Activated CD8-positive, alpha-beta memory T cell treated with anti-CD3 and anti-CD28 coated beads, Interleukin-2, amount 50 U/mL, for 1 hour (primary cell): ENCODE results near the gene RUFY2.

Experiments
- DNase-seq: peaks from one replicate; pipeline ENCODE4 v3.0.0-alpha.2; 2020; ENCODE audit errors: extremely low read depth

The RUFY2 gene

GRCh38 chr10:68364101-68364886, 42.8 kb downstream of the RUFY2 start:
- DNase-seq = no peak

GRCh38 chr10:68362590-68362989, 44.5 kb downstream of the RUFY2 start:
- no peak for DNase-seq

DNA sequence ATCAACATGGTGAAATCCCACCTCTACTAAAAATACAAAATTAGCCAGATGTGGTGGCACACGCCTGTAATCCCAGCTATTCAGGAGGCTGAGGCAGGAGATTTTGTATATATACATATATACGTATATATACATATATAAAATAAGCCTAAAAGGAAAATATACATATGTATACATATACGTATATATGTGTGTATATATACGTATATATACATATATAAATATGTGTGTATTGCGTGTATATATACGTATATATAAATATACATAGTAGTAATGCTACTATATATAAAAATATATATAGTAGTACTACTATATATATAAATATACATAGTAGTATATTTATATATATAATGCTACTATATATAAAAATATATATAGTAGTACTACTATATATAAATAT, 47.9 kb downstream of the RUFY2 start:
- DNase-seq = no peak

DNA sequence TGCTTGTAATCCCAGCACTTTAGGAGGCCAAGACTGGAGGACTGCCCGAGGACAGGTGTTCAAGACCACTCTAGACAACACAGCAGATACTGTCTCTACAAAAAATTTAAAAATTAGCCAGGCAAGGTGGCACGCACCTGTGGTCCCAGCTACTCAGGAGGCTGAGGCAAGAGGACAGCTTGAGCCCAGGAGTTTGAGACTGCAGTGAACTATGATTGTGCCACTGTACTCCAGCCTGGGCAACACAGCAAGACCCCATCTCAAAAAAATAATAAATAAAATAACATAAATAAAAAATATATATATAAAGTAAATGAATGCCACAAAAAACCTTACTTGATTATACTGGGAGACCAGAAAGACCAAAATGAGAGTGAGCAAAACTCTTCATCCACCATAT, 53.5 kb downstream of the RUFY2 start:
- no peak for DNase-seq

GRCh38 chr10:68348265-68348741, 58.8 kb downstream of the RUFY2 start:
- DNase-seq = no peak

DNA sequence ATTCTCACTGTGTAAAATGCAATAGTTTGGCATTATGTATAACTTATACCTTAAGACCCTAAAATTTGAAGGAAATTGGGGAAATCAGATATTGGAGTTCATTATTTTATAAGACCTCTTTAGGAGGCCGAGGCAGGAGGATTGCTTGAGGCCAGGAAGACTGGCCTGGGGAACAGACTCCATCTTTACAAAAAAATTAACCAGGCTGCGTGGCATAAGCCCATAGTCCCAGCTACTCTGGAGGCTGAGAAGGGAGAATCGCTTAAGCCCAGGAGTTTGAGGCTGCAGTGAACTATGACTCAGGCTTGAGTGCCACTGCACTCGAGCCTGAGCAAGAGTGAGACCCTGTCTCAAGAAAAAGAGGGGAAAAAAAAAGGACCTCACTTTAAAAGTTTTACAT, 60.3 kb downstream of the RUFY2 start:
- no peak for DNase-seq

DNA sequence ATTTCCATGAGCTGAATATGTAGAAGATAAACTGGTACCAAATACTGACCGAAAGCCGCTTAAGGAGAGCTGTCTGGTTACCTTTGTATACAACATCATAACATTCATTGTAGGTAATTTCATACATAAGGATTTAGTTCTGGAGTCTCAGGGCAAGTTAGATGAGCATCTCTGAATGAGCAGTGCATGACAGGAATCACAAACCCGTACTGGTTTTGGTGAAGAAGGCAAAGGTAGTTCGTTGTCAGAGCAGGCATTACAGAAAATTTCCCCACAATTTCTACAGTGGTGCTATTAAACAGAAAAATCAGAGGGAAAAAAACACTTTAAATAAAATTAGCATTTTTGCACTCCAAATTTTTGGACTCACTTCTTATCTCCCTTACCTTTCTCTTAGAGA, 61.5 kb downstream of the RUFY2 start:
- no peak for DNase-seq

DNA sequence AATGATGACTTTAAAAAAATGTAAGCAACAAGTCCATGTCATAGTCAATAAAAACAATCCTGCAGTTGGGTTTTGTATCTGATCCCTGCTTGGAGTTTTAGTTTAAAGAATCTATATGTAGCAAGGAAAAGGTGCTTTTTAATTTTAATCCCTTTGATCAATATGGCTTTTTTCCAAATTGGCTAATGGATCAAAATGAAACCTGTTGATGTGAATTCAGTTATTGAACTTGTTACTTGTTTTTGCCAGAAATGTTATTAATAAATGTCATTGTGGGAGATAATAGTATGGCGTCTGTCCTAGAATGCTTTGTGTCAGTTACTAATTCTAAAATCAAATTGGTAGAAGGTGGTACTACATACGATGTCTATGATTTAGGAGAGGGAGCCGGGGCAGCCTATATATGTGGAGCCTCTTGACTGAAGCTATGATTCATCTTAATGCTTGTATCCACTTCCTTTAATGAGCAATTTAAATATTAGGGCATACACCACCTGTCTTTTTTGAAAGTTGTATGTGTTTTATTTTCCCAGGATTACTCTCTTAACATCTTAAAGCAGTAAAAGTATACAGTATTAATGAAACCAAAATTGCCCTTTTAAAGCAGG, 64.1 kb downstream of the RUFY2 start:
- DNase-seq = no peak

GRCh38 chr10:68340358-68341080, 66.6 kb downstream of the RUFY2 start:
- DNase-seq = no peak

DNA sequence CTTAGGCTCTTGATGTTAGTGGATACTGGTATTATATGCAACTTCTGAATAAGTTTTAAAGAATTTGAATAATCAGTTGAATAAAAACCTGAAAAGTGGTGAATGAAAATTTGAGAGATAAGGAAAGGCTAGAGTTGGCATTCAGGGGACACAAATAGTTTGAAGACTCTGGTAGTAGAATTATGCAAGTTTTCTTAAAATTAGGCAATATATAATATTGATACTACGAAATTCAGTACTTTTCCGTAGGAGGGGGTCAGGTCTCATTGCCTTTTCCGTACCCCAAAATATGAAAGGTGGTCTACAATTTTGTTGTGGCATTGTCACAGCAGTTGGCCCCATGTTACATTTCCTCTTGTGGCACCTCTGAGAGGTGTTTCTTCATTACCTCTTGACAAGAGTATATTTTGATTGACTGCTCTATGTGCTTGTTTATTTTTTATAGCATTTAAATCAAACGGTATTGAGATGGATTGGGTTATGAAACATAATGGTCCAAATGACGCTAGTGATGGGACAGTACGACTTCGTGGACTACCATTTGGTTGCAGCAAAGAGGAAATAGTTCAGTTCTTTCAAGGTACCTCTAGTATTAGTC, 70.2 kb downstream of the RUFY2 start:
- DNase-seq = no peak

- DNase-seq = no peak
Observed at GRCh38 chr10:68334672-68335467, 72.2 kb downstream of the RUFY2 start.

DNA sequence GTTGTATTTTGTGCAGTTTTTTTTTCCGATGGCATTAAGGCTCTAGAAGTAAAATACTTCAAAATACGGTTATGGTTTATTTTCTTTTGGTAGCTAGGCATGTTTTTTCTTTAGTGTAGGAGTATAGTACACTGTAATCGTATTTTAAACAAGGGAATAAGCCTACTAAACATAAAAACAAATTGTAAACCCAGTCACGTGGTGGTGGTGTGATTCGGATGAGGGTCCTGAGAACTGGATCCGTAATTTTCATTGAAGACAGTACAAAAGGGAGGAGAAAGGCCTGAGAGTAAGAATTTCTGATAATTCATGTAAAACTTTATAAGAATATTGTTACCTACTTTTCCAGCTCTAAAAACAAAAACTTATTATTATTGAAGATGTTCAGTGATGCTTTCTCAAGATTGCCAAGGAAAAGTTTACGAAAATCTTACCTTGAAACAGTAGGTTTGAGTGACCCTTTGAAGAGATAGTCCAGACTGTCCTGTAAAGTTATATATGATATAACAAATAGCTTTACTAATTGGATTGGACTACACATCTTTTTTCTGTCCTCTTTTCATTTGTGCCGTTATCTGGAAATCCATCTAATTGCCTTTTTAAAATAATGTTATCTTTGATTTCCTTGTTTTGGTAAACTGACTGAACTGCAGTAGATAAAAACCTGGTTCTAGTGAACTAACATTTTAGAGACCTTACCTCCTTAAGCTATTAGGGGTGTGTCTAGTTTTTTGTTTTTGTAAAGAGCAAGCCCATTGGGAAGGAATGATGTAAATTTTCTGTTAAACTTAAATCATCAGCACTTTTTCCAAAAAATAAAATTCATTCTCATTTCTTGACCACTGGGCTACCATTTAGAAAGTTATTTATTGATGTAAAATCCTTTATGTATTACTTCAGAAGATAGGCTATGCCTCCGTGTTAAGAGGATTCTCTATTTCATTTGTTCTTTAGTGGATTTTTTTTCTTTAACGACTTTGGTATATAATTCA, 73.3 kb downstream of the RUFY2 start:
- DNase-seq = no peak

GRCh38 chr10:68333058-68333395, 74.0 kb downstream of the RUFY2 start:
- DNase-seq = no peak

GRCh38 chr10:68332259-68333057, 74.6 kb downstream of the RUFY2 start, which contains the start of gene PBLD:
PBLD (minus strand) TSS chr10:68332928; CDS start chr10:68306844, 26,084 bp downstream.
- no peak for DNase-seq

DNA sequence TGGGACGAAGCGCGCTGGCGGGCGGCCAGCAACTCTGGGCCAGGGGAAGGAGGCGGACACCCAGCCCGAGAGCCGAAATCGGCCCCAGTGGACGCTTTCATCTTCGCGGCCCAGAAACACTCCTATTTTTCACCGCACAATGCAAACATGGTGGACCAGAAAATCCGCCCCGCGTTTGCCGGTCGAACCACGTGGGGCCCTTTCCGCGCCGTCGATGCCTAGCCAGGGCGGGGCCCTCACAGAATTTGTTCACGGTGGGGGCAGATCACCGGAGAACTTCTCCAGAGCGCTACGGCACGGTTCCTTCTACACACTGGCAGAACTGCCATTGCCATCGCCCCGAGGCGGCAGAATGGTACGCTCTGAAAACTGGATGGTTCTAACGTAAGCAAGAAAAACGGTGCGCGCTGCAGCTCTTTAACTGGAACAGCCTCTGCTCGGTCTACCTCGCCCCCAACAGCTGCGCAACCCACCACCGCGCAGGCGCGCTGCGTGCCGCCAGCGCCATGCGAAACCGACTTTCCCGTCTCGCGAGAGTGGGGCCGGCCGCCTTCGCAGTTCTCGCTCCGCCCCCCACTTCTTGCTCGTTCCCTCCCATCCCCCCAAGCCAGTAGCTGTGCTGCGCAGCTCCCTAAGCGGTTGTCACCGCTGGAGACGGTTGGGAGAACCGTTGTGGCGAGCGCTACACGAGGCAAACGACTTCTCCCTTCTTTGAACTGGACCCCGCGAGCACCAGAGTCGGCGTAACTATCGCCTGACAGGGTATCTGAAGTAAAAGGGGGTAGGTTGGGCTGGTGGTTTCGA, 75.4 kb downstream of the RUFY2 start, which contains the start of gene HNRNPH3:
HNRNPH3 (plus strand) TSS at position 610 of the 804 bp plus-strand sequence. CDS start 5,158 bp downstream, outside the sequence.
- DNase-seq = peak; percentile 97

- DNase-seq = no peak
Observed at GRCh38 chr10:68330852-68331454, 76.1 kb downstream of the RUFY2 start.

- DNase-seq = no peak
Observed at GRCh38 chr10:68329506-68329861, 77.6 kb downstream of the RUFY2 start.
